Measurements from ENCODE around the gene RASGRF1. TPM values are rescaled to one million over a fixed set of nuclear protein-coding genes. Genes with fewer than 3 reads are reported as not detected.

RASGRF1 gene
- total RNA-seq, 1 donor from 2014 or later = not detected

GRCh38 chr15:79041601-79042168, 48.9 kb downstream of the RASGRF1 start:
- Mint-ChIP-seq H3K27ac (ENCODE audit: unreplicated experiment) (no peak overlapping the region), H3K9me3 (ENCODE audit: unreplicated experiment) (no peaks in the 10 kb centered on the region), H3K36me3 (ENCODE audit: low read depth, unreplicated experiment) (no peaks in the 10 kb centered on the region), H3K4me1 (ENCODE audit: unreplicated experiment) (no peaks in the 10 kb centered on the region), H3K4me3 (ENCODE audit: unreplicated experiment) (no peak overlapping the region), H3K27me3 (ENCODE audit: unreplicated experiment) (no peaks in the 10 kb centered on the region)
- no peak for DNase-seq (ENCODE audit: low spot score)
- no peak for TF ChIP-seq CTCF (IDR thresholded peaks at IDR 0.05; ENCODE audit: unreplicated experiment)

- H3K4me1 Mint-ChIP-seq (ENCODE audit: unreplicated experiment) = no peaks in the 10 kb centered on the region
- TF ChIP-seq CTCF (IDR thresholded peaks at IDR 0.05; ENCODE audit: unreplicated experiment) = no peak
- DNase-seq (ENCODE audit: low spot score) = no peak
- H3K27ac Mint-ChIP-seq (ENCODE audit: unreplicated experiment) = no peak overlapping the region
- H3K9me3 Mint-ChIP-seq (ENCODE audit: unreplicated experiment) = no peaks in the 10 kb centered on the region
- peaks cover 3% of the 10 kb centered on the region for H3K27me3 Mint-ChIP-seq (ENCODE audit: unreplicated experiment)
- H3K4me3 Mint-ChIP-seq (ENCODE audit: unreplicated experiment) = no peak overlapping the region
- no peaks in the 10 kb centered on the region for H3K36me3 Mint-ChIP-seq (ENCODE audit: low read depth, unreplicated experiment)
Observed at GRCh38 chr15:79037848-79038247, 52.7 kb downstream of the RASGRF1 start.

DNA sequence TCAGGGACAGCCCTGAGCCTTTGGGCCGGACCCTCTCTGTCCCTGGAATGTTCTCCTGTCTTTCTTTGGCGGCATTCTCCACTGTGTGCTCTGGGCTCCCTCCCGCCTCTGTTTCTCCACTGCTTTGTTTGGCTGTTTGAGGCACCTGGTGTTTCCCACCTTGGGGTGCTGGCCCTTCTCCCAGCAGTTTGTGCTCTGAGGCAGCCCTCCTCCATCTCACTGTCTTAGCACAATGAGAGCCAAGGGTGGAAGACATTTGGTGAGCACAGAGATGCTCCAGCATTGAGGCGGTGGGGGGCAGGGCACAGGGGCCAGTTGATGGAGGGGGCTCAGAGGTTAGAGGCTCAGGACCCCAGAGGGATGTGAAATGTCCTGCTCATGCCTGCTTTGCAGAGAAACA, 54.3 kb downstream of the RASGRF1 start:
- TF ChIP-seq CTCF (IDR thresholded peaks at IDR 0.05; ENCODE audit: unreplicated experiment) = no peak
- no peaks in the 10 kb centered on the region for H3K36me3 Mint-ChIP-seq (ENCODE audit: low read depth, unreplicated experiment)
- H3K27me3 Mint-ChIP-seq (ENCODE audit: unreplicated experiment) = peaks cover 4% of the 10 kb centered on the region
- no peaks in the 10 kb centered on the region for H3K9me3 Mint-ChIP-seq (ENCODE audit: unreplicated experiment)
- no peak overlapping the region for H3K27ac Mint-ChIP-seq (ENCODE audit: unreplicated experiment)
- H3K4me1 Mint-ChIP-seq (ENCODE audit: unreplicated experiment) = no peaks in the 10 kb centered on the region
- no peak overlapping the region for H3K4me3 Mint-ChIP-seq (ENCODE audit: unreplicated experiment)
- no peak for DNase-seq (ENCODE audit: low spot score)

GRCh38 chr15:79035814-79036213, 54.8 kb downstream of the RASGRF1 start:
- no peaks in the 10 kb centered on the region for H3K4me1 Mint-ChIP-seq (ENCODE audit: unreplicated experiment)
- no peak overlapping the region for H3K27ac Mint-ChIP-seq (ENCODE audit: unreplicated experiment)
- DNase-seq (ENCODE audit: low spot score) = no peak
- H3K27me3 Mint-ChIP-seq (ENCODE audit: unreplicated experiment) = peaks cover 4% of the 10 kb centered on the region
- H3K4me3 Mint-ChIP-seq (ENCODE audit: unreplicated experiment) = no peak overlapping the region
- no peaks in the 10 kb centered on the region for H3K36me3 Mint-ChIP-seq (ENCODE audit: low read depth, unreplicated experiment)
- H3K9me3 Mint-ChIP-seq (ENCODE audit: unreplicated experiment) = no peaks in the 10 kb centered on the region
- TF ChIP-seq CTCF (IDR thresholded peaks at IDR 0.05; ENCODE audit: unreplicated experiment) = no peak

- no peaks in the 10 kb centered on the region for H3K36me3 Mint-ChIP-seq (ENCODE audit: low read depth, unreplicated experiment)
- H3K9me3 Mint-ChIP-seq (ENCODE audit: unreplicated experiment) = no peaks in the 10 kb centered on the region
- no peaks in the 10 kb centered on the region for H3K4me1 Mint-ChIP-seq (ENCODE audit: unreplicated experiment)
- TF ChIP-seq CTCF (IDR thresholded peaks at IDR 0.05; ENCODE audit: unreplicated experiment) = peak; percentile 29
- no peak overlapping the region for H3K27ac Mint-ChIP-seq (ENCODE audit: unreplicated experiment)
- no peak for DNase-seq (ENCODE audit: low spot score)
- H3K4me3 Mint-ChIP-seq (ENCODE audit: unreplicated experiment) = no peak overlapping the region
- peaks cover 7% of the 10 kb centered on the region for H3K27me3 Mint-ChIP-seq (ENCODE audit: unreplicated experiment)
Observed at GRCh38 chr15:79035111-79035601, 55.4 kb downstream of the RASGRF1 start.
